ENCODE data around the gene COX15.

DNA sequence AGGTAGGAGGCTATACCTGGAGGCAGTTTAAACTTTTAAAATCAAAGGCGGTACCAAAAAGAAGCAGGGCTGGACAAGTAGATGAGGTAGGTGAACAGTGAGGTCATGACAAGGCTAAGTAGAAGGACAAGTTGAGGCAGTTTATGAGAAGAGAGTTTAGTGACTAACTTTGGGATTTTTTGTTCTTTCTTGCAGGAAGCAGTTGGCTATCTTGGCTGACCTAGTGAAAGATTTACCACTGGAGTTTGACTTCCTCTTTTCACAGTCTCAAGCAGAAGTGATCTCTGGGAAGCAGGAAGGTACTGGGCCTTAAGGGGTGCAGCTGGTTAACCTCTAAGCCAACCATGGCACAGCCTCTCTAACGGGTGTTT, 46.3 kb downstream of the COX15 start:
- TF ChIP-seq EP300 (IDR thresholded peaks at IDR 0.05) (no peak), CTCF (IDR thresholded peaks at IDR 0.05) (no peak), POLR2A (IDR thresholded peaks at IDR 0.05) (no peak)
